ENCODE measurements around the gene ELL3.

GRCh38 chr15:43775411-43775965, 1.3 kb downstream of the ELL3 start:
- TF ChIP-seq USF2 (IDR thresholded peaks at IDR 0.05; ENCODE audit: low read length): no peak
- TF ChIP-seq POLR2A (IDR thresholded peaks at IDR 0.05; ENCODE audit: control extremely low read depth in 1 of 2, low read depth in 2 of 2, low read length in 2 of 2): peak in 1 of 2 experiments; percentile 54; a peak in 1 of 3 replicates
- peak in 1 of 2 experiments; percentile 40; a peak in 1 of 4 replicates for TF ChIP-seq HDAC2 (IDR thresholded peaks at IDR 0.05; ENCODE audit: borderline replicate concordance in 1 of 2, low read depth in 2 of 2, low read length in 2 of 2)
- TF ChIP-seq CTCF (IDR thresholded peaks at IDR 0.05; ENCODE audit: control extremely low read depth in 1 of 3, insufficient read depth in 1 of 3, low read depth in 1 of 3, low read length in 3 of 3): peak; percentile 42 to 70 (median 68); a peak in 3 of 4 replicates
- TF ChIP-seq KDM1A (IDR thresholded peaks at IDR 0.05; ENCODE audit: borderline replicate concordance, low read length): no peak
- TF ChIP-seq RXRA (IDR thresholded peaks at IDR 0.05; ENCODE audit: insufficient read depth, low read depth, low read length): no peak
- no peak for TF ChIP-seq JUN (IDR thresholded peaks at IDR 0.05; ENCODE audit: low read depth, low read length)
- no peak for TF ChIP-seq ZNF274 (IDR thresholded peaks at IDR 0.05; ENCODE audit: borderline replicate concordance, extremely low read depth, low read length)
- no peak for TF ChIP-seq EP300 (IDR thresholded peaks at IDR 0.05; ENCODE audit: borderline replicate concordance in 1 of 2, low read depth in 2 of 2, low read length in 2 of 2)
- no peak for TF ChIP-seq TAF1 (IDR thresholded peaks at IDR 0.05; ENCODE audit: low read depth, low read length)
- TF ChIP-seq EZH2 (IDR thresholded peaks at IDR 0.05; ENCODE audit: low read depth, low read length, severe bottlenecking): no peak
- TF ChIP-seq CTBP2 (IDR thresholded peaks at IDR 0.05; ENCODE audit: borderline replicate concordance, insufficient read depth, insufficient read length, low read length): no peak
